ENCODE results near the gene TAAR1. TPM values are rescaled to one million over a fixed set of nuclear protein-coding genes. Genes with fewer than 3 reads are reported as not detected.

Gene TAAR1
- total and polyA plus RNA-seq, 10 of the 15 experiments (the other 5 are each of a cell fraction or from before 2014, with no cell fraction given), result not detected

GRCh38 chr6:132664309-132665034 is 5.5 kb upstream of the TAAR1 start:
- H2AFZ ChIP-seq (ENCODE audit: control insufficient read depth, low read depth, low read length), result no peak overlapping the region
- intact Hi-C loops (cut with micrococcal nuclease; ENCODE audit: unreplicated experiment) (loop anchor here (10.0 kb wide), 1 partner anchor 380 kb away; no protein-coding TSS in a partner anchor), in situ Hi-C loops (cut with MboI) (no loop called here)
- no peak overlapping the region for H3K4me2 ChIP-seq (ENCODE audit: control insufficient read depth, insufficient read depth)
- no peaks in the 10 kb centered on the region; a peak in 1 of 4 replicates for H3K27me3 ChIP-seq (replicated peaks in 1 of 2; ENCODE audit: control insufficient read depth in 2 of 2, insufficient read depth in 2 of 2, low read length in 1 of 2)
- CTCF ChIA-PET, result no interaction called here
- no peaks in the 10 kb centered on the region for H3K36me3 ChIP-seq (ENCODE audit: control insufficient read depth in 2 of 2, insufficient read depth in 2 of 2, low read length in 1 of 2)
- ATAC-seq, result no peak
- RAD21 ChIA-PET (ENCODE audit: unreplicated experiment), result no interaction called here
- H3K79me2 ChIP-seq (ENCODE audit: control insufficient read depth, insufficient read depth, low read length), result no peaks in the 10 kb centered on the region
- SMC1A ChIA-PET (ENCODE audit: uncharacterized antibody, unreplicated experiment), result no interaction called here
- H3K4me3 ChIP-seq, result no peak overlapping the region
- H4K20me1 ChIP-seq (ENCODE audit: control insufficient read depth, insufficient read depth), result no peaks in the 10 kb centered on the region
- DNase-seq (ENCODE audit: low read depth, low spot score), result no peak
- WGBS (ENCODE audit: insufficient coverage, insufficient replicate concordance, low lambda C conversion rate, missing lambda C conversion rate), result 92% methylated on average over 1 of the region's 1 CpG
- H3K4me1 ChIP-seq (ENCODE audit: control insufficient read depth, insufficient read depth, low read length), result no peaks in the 10 kb centered on the region
- no peak for FAIRE-seq
- POLR2A ChIA-PET, result no interaction called here
- no peaks in the 10 kb centered on the region for H3K9me3 ChIP-seq (replicated peaks; ENCODE audit: control insufficient read depth, insufficient read depth, low read length)
- no peak overlapping the region for H3K27ac ChIP-seq (ENCODE audit: control insufficient read depth, insufficient read depth)
- no TSS peak for BruUV-seq (replicated peaks)
- H3K9ac ChIP-seq (ENCODE audit: control insufficient read depth, insufficient read depth, low read length), result no peak overlapping the region
- TF ChIP-seq NFYA (IDR thresholded peaks at IDR 0.05; ENCODE audit: borderline replicate concordance, low read depth, low read length), result no peak
- no peak for TF ChIP-seq E2F8 (IDR thresholded peaks at IDR 0.05; ENCODE audit: low read depth, partially characterized antibody)
- no peak for TF ChIP-seq NKRF (conservative IDR thresholded peaks at IDR 0.05)
- no peak for TF ChIP-seq REST (IDR thresholded peaks at IDR 0.05; ENCODE audit: low read depth, low read length)
- TF ChIP-seq RELA (IDR thresholded peaks at IDR 0.05; ENCODE audit: borderline replicate concordance, partially characterized antibody), result no peak
- TF ChIP-seq USF1 (IDR thresholded peaks at IDR 0.05; ENCODE audit: borderline replicate concordance, extremely low read length, insufficient read depth, low read depth, low read length), result no peak
- no peak for TF ChIP-seq RBBP5 (conservative IDR thresholded peaks at IDR 0.05)
- no peak for TF ChIP-seq WRNIP1 (IDR thresholded peaks at IDR 0.05; ENCODE audit: borderline replicate concordance, low read depth, low read length)
- TF ChIP-seq NFYB (IDR thresholded peaks at IDR 0.05; ENCODE audit: insufficient read depth, low read depth, low read length), result no peak
- no peak for TF ChIP-seq ATF2 (IDR thresholded peaks at IDR 0.05; ENCODE audit: low read length)
- no peak for TF ChIP-seq ATF7 (IDR thresholded peaks at IDR 0.05; ENCODE audit: low read depth)
